Measurements from ENCODE around the gene SLC22A7.
"Not testable (repeated sequence)": the region's sequence is repeated elsewhere in the genome, so short reads cannot be mapped to it uniquely, and the experiment has no call there.

The SLC22A7 gene

GRCh38 chr6:43338243-43338642 is 40.2 kb downstream of the SLC22A7 start:
- DNase-seq (ENCODE audit: low read depth): no peak

- no peak for DNase-seq (ENCODE audit: low read depth)
Measured at GRCh38 chr6:43339168-43339567, 41.1 kb downstream of the SLC22A7 start.

- not testable (repeated sequence) for DNase-seq (ENCODE audit: low read depth)
Measured at GRCh38 chr6:43346243-43346642, 48.2 kb downstream of the SLC22A7 start.

GRCh38 chr6:43347021-43347420 is 49.0 kb downstream of the SLC22A7 start:
- DNase-seq (ENCODE audit: low read depth): no peak

GRCh38 chr6:43347444-43347843 is 49.4 kb downstream of the SLC22A7 start:
- DNase-seq (ENCODE audit: low read depth): no peak

- DNase-seq (ENCODE audit: low read depth): not testable (repeated sequence)
Measured at GRCh38 chr6:43351951-43352350, 53.9 kb downstream of the SLC22A7 start.

Data from stromal cell of bone marrow (primary cell).